ENCODE measurements around the gene ARHGAP19.

ARHGAP19 gene

DNA sequence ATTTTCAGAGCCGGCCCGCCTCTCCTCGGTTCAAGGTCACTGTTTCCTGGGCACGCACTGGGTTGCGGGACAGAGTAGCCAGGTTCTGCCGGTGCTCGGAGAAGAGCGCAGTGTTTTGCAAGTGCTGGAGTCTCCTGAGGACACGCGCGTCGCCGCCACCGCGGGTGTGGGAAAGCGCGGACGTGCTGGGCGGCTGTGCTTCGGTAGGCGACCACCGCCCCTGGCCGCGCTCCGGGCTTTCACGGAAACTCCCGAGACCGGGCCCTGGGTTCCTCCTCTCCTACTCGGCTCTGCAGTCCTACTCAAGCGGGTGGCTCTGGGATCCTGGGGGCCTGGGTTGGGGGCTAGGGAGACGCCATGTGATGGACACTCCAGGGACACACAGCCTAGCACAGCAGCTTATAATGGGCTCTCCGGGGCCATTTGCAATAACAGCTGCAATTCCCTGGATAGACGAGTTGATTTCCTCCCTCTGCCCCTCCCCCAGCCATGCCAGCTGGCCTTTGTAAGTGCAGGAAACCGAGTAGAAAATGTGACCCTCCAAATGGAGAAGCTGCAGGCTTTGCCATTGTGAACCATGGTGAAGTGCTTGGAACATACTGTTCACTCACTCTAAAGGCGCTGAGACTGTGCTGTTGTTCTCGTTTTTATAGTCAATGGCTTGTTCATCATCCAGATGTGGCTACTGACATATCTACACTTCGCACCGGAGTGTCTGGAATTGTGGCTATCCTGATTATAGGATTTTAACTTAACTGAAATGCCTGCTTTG is 28.8 kb upstream of the ARHGAP19 start:
- no peak for TF ChIP-seq ZNF24 (tag by site-specific recombination; IDR thresholded peaks at IDR 0.05)
- TF ChIP-seq ZNF600 (tag by site-specific recombination; IDR thresholded peaks at IDR 0.05): peak; percentile 63
- TF ChIP-seq ZNF202 (tag by site-specific recombination; IDR thresholded peaks at IDR 0.05; ENCODE audit: borderline replicate concordance): no peak
- no peak for TF ChIP-seq CTCF (tag by site-specific recombination; IDR thresholded peaks at IDR 0.05)
- TF ChIP-seq ZNF121 (tag by site-specific recombination; IDR thresholded peaks at IDR 0.05): 0 out of 2 replicates have a peak, but pooled peaks have one; percentile 1
- Histone ChIP-seq H3K9me3 (ENCODE audit: control insufficient read depth, insufficient read depth, low read depth, low read length) (no peaks in the 10 kb centered on the region), H3K36me3 (ENCODE audit: control insufficient read depth in 2 of 2, insufficient read depth in 1 of 2, low read length in 2 of 2) (no peaks in the 10 kb centered on the region), H3K27ac (ENCODE audit: extremely low read depth, low read depth, low read length) (no peak overlapping the region), H3K4me3 (ENCODE audit: low read depth, low read length) (no peak overlapping the region), H3K4me1 (ENCODE audit: control insufficient read depth, insufficient read depth, low read length) (no peaks in the 10 kb centered on the region; the same call in 1 of the 2 replicates)
- POLR2A ChIA-PET: interaction anchor here (2.2 kb wide), 1 partner anchor 12 kb away, joined by 9 read pairs; the partner anchor contains the start of gene FRAT2
- CTCF ChIA-PET: interaction anchor here (1.2 to 1.3 kb wide), 3 partner anchors 10 to 111 kb away, joined by 3 to 6 read pairs (median 3); no protein-coding TSS in a partner anchor

DNA sequence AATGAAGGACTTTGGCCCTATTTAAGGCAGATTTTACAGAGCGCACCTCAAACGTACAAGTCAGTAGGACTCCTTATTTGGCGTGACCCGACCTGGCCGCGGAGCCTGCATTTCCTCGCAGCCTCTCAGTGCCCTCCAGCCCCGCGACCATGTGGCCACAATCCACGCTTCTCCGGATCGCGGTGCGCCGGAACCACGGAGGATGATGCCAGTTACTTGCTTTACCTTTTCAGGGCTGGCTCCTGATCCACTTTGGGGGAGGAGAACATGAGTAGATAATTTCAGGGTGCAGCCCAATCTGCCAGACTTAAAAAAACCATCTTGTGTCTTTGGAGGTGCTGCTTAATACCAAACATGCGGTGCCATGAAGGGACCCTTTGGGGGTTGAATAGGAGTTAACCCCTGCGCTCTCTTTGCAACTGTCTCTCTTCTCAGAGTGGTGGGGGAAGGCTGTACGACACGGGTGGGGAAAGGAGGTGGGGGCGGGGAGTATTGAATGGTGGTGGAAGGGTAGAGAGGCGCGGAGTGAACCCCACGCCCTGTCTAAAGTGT is 28.1 kb upstream of the ARHGAP19 start:
- CTCF ChIA-PET: interaction anchor here (0.6 to 1.9 kb wide), 6 partner anchors 8 to 179 kb away, joined by 3 to 18 read pairs (median 3); no protein-coding TSS in a partner anchor
- Histone ChIP-seq H3K4me3 (ENCODE audit: low read depth, low read length) (no peak overlapping the region), H3K4me1 (ENCODE audit: control insufficient read depth, insufficient read depth, low read length) (no peaks in the 10 kb centered on the region; the same call in 1 of the 2 replicates), H3K36me3 (ENCODE audit: control insufficient read depth in 2 of 2, insufficient read depth in 1 of 2, low read length in 2 of 2) (no peaks in the 10 kb centered on the region), H3K9me3 (ENCODE audit: control insufficient read depth, insufficient read depth, low read depth, low read length) (no peaks in the 10 kb centered on the region), H3K27ac (ENCODE audit: extremely low read depth, low read depth, low read length) (no peak overlapping the region)
- TF ChIP-seq ZNF121 (tag by site-specific recombination; IDR thresholded peaks at IDR 0.05) (0 out of 2 replicates have a peak, but pooled peaks have one; percentile 34), ZNF843 (tag by site-specific recombination; IDR thresholded peaks at IDR 0.05) (no peak), ZNF146 (tag by site-specific recombination; IDR thresholded peaks at IDR 0.05) (no peak)
- POLR2A ChIA-PET: interaction anchor here (2.0 to 2.6 kb wide), 3 partner anchors 12 to 28 kb away, joined by 9 to 27 read pairs (median 11); partner anchors contain the start of genes ARHGAP19 and FRAT2

- no peaks in the 10 kb centered on the region for H3K9me3 ChIP-seq (ENCODE audit: control insufficient read depth, insufficient read depth, low read depth, low read length)
- ChIA-PET POLR2A (interaction anchor here (0.6 to 2.6 kb wide), 5 partner anchors 8 to 83 kb away, joined by 3 to 27 read pairs (median 5); partner anchors contain the start of genes ARHGAP19 and FRAT2), CTCF (interaction anchor here (0.6 to 1.9 kb wide), 5 partner anchors 8 to 180 kb away, joined by 3 to 18 read pairs (median 3); no protein-coding TSS in a partner anchor)
- TF ChIP-seq, protein P1, sequence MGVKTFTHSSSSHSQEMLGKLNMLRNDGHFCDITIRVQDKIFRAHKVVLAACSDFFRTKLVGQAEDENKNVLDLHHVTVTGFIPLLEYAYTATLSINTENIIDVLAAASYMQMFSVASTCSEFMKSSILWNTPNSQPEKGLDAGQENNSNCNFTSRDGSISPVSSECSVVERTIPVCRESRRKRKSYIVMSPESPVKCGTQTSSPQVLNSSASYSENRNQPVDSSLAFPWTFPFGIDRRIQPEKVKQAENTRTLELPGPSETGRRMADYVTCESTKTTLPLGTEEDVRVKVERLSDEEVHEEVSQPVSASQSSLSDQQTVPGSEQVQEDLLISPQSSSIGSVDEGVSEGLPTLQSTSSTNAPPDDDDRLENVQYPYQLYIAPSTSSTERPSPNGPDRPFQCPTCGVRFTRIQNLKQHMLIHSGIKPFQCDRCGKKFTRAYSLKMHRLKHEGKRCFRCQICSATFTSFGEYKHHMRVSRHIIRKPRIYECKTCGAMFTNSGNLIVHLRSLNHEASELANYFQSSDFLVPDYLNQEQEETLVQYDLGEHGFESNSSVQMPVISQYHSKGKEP (tag by site-specific recombination; IDR thresholded peaks at IDR 0.05): 0 out of 2 replicates have a peak, but pooled peaks have one; percentile 7
- TF ChIP-seq SP3 (tag by site-specific recombination; IDR thresholded peaks at IDR 0.05) (no peak), ZNF571 (tag by site-specific recombination; IDR thresholded peaks at IDR 0.05) (no peak), ZNF624 (tag by site-specific recombination; IDR thresholded peaks at IDR 0.05) (no peak)
- H3K36me3 ChIP-seq (ENCODE audit: control insufficient read depth in 2 of 2, insufficient read depth in 1 of 2, low read length in 2 of 2): no peaks in the 10 kb centered on the region
- peak overlapping the region; percentile 100; the same call in 1 of the 2 replicates for H3K27ac ChIP-seq (ENCODE audit: extremely low read depth, low read depth, low read length)
- peak overlapping the region; percentile 57 for H3K4me3 ChIP-seq (ENCODE audit: low read depth, low read length)
- no peaks in the 10 kb centered on the region; the same call in 1 of the 2 replicates for H3K4me1 ChIP-seq (ENCODE audit: control insufficient read depth, insufficient read depth, low read length)
Measured at GRCh38 chr10:97319671-97320479, 27.4 kb upstream of the ARHGAP19 start.
